Esophagus squamous epithelium (tissue), 4 donors: ENCODE data around the gene APOBEC3H.
"Not testable (repeated sequence)": the region's sequence is repeated elsewhere in the genome, so short reads cannot be mapped to it uniquely, and the experiment has no call there.

Experiments
- CTCF ChIP-seq, 6 experiments: fragments of 450-650 bp in 4 of 6; fragments of 200-600 bp in 2 of 6; sonication (generic) in 2 of 6; IDR thresholded peaks; one replicate each; pipeline ENCODE4 v1.5.1; 2016 to 2019; ENCODE audit warnings: antibody characterized with exemption in 6 of 6, mild to moderate bottlenecking in 4 of 6, moderate library complexity in 4 of 6
- POLR2A ChIP-seq, 4 donors: fragments of 450-650 bp; IDR thresholded peaks; one replicate each; pipeline ENCODE4 v1.6.1; 2017; ENCODE audit warnings: antibody characterized with exemption in 4 of 4, mild to moderate bottlenecking in 4 of 4, moderate library complexity in 3 of 4

GRCh38 chr22:39063904-39064303, 33.1 kb upstream of the APOBEC3H start:
- not testable (repeated sequence) for TF ChIP-seq CTCF, POLR2A (IDR thresholded peaks at IDR 0.05)
